ENCODE results near the gene ARSJ. TPM values are rescaled to one million over a fixed set of nuclear protein-coding genes. Genes with fewer than 3 reads are reported as not detected.

The ARSJ gene
- polyA plus RNA-seq, 1 experiment: 43.8 TPM

DNA sequence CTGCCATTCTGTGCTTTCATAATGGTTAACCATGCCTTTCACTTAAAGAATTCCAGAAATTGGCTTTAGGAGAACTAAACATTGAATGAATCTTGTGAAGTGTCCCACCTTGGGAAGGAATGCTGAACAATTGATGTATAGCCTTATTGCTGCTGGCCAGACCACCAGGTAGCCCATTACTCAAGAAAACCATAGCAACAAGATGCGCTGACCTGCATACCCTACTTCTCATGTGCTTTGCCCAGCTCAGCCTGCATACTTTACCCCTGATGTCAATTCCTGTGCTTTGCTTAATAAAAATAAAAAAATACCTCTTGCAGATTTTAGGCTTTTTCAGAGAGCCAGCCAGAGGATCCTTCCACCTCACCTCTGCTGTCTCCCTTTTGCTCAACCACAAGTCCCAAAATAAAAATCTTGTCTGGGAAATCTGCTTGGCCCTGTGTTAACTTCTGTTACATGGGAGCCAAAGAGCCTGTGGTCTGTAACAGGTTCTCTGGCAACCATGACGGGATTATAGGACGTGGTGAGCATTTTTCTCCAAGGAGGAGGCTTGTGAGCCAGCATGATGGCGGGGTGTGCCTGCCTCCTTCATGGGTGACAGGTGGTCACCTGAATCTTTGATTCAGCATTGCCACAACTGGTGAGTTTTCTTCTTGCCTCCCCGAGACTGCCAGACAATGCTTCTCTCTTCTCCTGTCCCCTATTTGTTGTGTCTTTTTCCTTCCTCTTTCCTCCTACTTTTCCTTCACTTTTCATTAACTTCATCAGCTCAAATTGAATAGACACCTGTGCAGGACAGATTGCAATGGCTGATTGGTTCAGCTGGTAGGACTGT, 106.8 kb downstream of the ARSJ start:
- Histone ChIP-seq H3K27ac (ENCODE audit: low read depth, low read length) (no peak overlapping the region), H3K27me3 (ENCODE audit: control insufficient read depth, insufficient read depth, low read length) (no peaks in the 10 kb centered on the region), H3K9me3 (ENCODE audit: control insufficient read depth, insufficient read depth, low read length) (no peaks in the 10 kb centered on the region), H3K4me3 (ENCODE audit: low read depth, low read length) (no peak overlapping the region)
- CTCF ChIA-PET: interaction anchor here (0.7 to 1.2 kb wide), 3 partner anchors 10 to 478 kb away, joined by 3 to 4 read pairs (median 4); no protein-coding TSS in a partner anchor
- DNase-seq (ENCODE audit: low read depth, low spot score): no peak
- POLR2A ChIA-PET: no interaction called here
- TF ChIP-seq, protein P1, sequence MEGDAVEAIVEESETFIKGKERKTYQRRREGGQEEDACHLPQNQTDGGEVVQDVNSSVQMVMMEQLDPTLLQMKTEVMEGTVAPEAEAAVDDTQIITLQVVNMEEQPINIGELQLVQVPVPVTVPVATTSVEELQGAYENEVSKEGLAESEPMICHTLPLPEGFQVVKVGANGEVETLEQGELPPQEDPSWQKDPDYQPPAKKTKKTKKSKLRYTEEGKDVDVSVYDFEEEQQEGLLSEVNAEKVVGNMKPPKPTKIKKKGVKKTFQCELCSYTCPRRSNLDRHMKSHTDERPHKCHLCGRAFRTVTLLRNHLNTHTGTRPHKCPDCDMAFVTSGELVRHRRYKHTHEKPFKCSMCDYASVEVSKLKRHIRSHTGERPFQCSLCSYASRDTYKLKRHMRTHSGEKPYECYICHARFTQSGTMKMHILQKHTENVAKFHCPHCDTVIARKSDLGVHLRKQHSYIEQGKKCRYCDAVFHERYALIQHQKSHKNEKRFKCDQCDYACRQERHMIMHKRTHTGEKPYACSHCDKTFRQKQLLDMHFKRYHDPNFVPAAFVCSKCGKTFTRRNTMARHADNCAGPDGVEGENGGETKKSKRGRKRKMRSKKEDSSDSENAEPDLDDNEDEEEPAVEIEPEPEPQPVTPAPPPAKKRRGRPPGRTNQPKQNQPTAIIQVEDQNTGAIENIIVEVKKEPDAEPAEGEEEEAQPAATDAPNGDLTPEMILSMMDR (IDR thresholded peaks at IDR 0.05; ENCODE audit: low read depth, low read length): no peak

DNA sequence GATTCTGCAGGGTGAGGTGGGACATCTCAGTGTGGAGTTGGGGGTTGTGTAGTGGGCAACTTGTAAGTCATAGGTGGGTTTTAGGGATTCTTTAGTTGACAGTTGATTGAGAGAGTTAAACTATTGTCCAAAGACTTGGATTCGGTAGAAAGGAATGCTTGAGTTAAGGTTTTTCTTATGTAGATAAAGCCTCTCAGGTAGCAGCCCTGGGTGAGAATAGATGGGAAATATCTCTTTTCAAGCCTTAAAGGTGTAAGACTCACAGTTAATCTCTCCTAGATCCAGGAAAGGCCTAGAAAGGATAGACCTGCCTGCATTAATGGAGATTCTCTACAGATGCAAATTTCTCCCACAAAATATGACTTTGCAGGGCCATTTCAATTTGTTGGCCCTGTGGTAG, 108.4 kb downstream of the ARSJ start:
- no peak overlapping the region for H3K27ac ChIP-seq (ENCODE audit: low read depth, low read length)
- no peaks in the 10 kb centered on the region for H3K9me3 ChIP-seq (ENCODE audit: control insufficient read depth, insufficient read depth, low read length)
- no peaks in the 10 kb centered on the region for H3K27me3 ChIP-seq (ENCODE audit: control insufficient read depth, insufficient read depth, low read length)
- no peak overlapping the region for H3K4me3 ChIP-seq (ENCODE audit: low read depth, low read length)
- CTCF ChIA-PET: no interaction called here
- no peak for DNase-seq (ENCODE audit: low read depth, low spot score)
- TF ChIP-seq, protein P1 (IDR thresholded peaks at IDR 0.05; ENCODE audit: low read depth, low read length): no peak
- POLR2A ChIA-PET: no interaction called here

DNA sequence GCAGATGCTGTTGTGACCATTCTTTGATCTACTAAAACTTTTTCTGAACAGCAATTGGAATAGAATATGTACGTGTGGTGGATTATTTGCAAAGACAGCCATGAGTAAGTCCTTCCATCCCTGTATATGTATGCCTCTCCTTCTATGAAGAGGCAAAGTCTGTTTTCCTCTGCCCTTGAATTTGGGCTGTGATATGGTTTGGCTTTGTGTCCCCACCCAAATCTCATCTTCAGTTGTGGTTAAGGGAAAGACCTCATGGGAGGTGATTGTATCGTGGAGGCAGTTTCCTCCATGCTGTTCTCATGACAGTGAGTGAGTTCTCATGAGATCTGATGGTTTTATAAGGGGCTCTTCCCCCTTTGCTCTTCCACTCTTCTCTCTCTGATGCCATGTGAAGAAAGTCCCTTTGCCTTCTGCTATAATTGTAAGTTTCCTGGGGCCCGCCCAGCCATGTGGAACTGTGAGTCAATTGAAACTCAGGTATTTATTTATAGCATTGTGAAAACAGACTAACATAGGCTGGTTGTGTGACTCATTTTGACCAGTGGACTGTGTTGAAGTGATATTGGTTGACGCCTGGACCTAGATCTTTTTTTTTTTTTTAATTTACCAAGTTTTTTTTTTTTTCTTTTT, 109.6 kb downstream of the ARSJ start:
- no peak overlapping the region for H3K27ac ChIP-seq (ENCODE audit: low read depth, low read length)
- ChIA-PET POLR2A (no interaction called here), CTCF (no interaction called here)

DNA sequence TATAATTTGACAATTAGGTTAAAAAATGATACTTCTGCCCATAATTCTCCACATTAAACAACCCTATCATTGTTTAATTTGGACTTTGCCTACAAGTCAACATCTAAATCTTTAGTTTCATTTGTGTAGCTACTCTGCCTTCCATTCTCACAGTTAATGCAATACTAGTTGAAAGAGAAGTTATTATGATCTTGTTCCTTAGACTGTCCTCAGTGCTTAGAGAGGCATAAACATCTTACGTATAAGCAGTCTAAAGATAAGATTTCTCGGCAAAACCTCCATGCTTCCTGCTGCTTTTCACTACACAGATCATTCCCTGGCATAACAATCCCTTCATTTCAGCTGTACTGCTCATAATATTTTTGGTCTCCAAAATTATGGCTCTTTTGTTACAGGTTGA, 112.8 kb downstream of the ARSJ start:
- TF ChIP-seq, protein P1 (IDR thresholded peaks at IDR 0.05; ENCODE audit: low read depth, low read length): no peak

More for the DNA sequence above, 109.6 kb downstream of the ARSJ start:
- no peaks in the 10 kb centered on the region for H3K27me3 ChIP-seq (ENCODE audit: control insufficient read depth, insufficient read depth, low read length)
- DNase-seq (ENCODE audit: low read depth, low spot score): no peak
- TF ChIP-seq, protein P1 (IDR thresholded peaks at IDR 0.05; ENCODE audit: low read depth, low read length): no peak
- no peak overlapping the region for H3K4me3 ChIP-seq (ENCODE audit: low read depth, low read length)
- H3K9me3 ChIP-seq (ENCODE audit: control insufficient read depth, insufficient read depth, low read length): no peaks in the 10 kb centered on the region

DNA sequence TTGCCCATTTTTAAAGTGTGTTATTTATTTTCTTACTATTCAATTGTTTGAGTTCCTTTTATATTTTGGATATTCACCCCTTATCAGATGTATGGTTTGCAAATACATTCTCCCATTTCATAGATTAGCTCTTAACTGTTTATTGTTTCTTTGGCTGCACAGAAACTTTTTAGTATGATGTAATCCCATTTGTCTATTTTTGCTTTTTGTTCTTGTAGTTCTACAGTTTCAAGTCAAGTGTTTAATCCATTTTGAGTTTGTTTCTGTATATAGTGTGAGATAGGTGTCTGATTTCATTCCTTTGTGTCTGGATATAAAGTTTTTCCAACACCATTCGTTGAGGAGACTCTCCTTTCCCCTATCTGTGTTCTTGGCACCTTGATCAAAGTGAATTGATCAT, 120.5 kb downstream of the ARSJ start:
- TF ChIP-seq, protein P1 (IDR thresholded peaks at IDR 0.05; ENCODE audit: low read depth, low read length): no peak
- ChIA-PET POLR2A (no interaction called here), CTCF (no interaction called here)
- DNase-seq (ENCODE audit: low read depth, low spot score): no peak
- H3K27ac ChIP-seq (ENCODE audit: low read depth, low read length): no peak overlapping the region
- no peaks in the 10 kb centered on the region for H3K27me3 ChIP-seq (ENCODE audit: control insufficient read depth, insufficient read depth, low read length)
- H3K4me3 ChIP-seq (ENCODE audit: low read depth, low read length): no peak overlapping the region
- no peaks in the 10 kb centered on the region for H3K9me3 ChIP-seq (ENCODE audit: control insufficient read depth, insufficient read depth, low read length)

More for the DNA sequence above, 112.8 kb downstream of the ARSJ start:
- no peak for DNase-seq (ENCODE audit: low read depth, low spot score)
- H3K4me3 ChIP-seq (ENCODE audit: low read depth, low read length): no peak overlapping the region
- ChIA-PET POLR2A (no interaction called here), CTCF (no interaction called here)
- H3K27me3 ChIP-seq (ENCODE audit: control insufficient read depth, insufficient read depth, low read length): no peaks in the 10 kb centered on the region
- H3K27ac ChIP-seq (ENCODE audit: low read depth, low read length): no peak overlapping the region
- no peaks in the 10 kb centered on the region for H3K9me3 ChIP-seq (ENCODE audit: control insufficient read depth, insufficient read depth, low read length)
